ENCODE data around the gene S100A11.

S100A11 gene

GRCh38 chr1:152078831-152079441, 42.1 kb upstream of the S100A11 start:
- Histone ChIP-seq H2BK5ac (ENCODE audit: low read depth, low read length, poor library complexity) (no peak overlapping the region), H3K79me2 (ENCODE audit: control insufficient read depth, insufficient read depth, low read length, poor library complexity) (no peaks in the 10 kb centered on the region), H3K14ac (ENCODE audit: low read length) (no peak overlapping the region), H3K18ac (ENCODE audit: low read length) (no peak overlapping the region), H2BK120ac (ENCODE audit: insufficient read depth, low read length, poor library complexity) (no peak overlapping the region), H4K12ac (ENCODE audit: low read depth, low read length) (no peak overlapping the region), H3K4me3 (ENCODE audit: low read depth, low read length) (no peak overlapping the region), H4K8ac (ENCODE audit: low read depth, low read length) (no peak overlapping the region), H3K9me3 (ENCODE audit: insufficient read depth, low read depth, low read length) (peaks cover 14% of the 10 kb centered on the region), H2AK5ac (ENCODE audit: low read length) (no peak overlapping the region), H3K23ac (ENCODE audit: low read length) (no peak overlapping the region), H2AFZ (ENCODE audit: insufficient read depth, low read length, poor library complexity) (no peak overlapping the region), H3K4me2 (ENCODE audit: low read length) (no peak overlapping the region), H3K79me1 (ENCODE audit: low read length) (no peaks in the 10 kb centered on the region), H3K9ac (ENCODE audit: low read length) (no peak overlapping the region), H4K91ac (ENCODE audit: low read depth, low read length) (no peak overlapping the region), H3K4me1 (ENCODE audit: control insufficient read depth in 1 of 2, insufficient read depth in 2 of 2, low read length in 2 of 2) (no peaks in the 10 kb centered on the region), H3K4ac (ENCODE audit: low read depth, low read length) (no peak overlapping the region), H2BK12ac (ENCODE audit: low read length) (no peak overlapping the region), H3K27ac (ENCODE audit: low read depth, low read length) (no peak overlapping the region), H3K27me3 (ENCODE audit: insufficient read depth, low read length) (no peaks in the 10 kb centered on the region), H3K36me3 (ENCODE audit: control insufficient read depth in 1 of 2, insufficient read depth in 2 of 2, low read length in 2 of 2) (no peaks in the 10 kb centered on the region)
- no CpG with 5 or more reads among the region's 24 CpGs for WGBS (ENCODE audit: extremely low coverage, insufficient coverage, insufficient read length)
- DNase-seq = no peak

DNA sequence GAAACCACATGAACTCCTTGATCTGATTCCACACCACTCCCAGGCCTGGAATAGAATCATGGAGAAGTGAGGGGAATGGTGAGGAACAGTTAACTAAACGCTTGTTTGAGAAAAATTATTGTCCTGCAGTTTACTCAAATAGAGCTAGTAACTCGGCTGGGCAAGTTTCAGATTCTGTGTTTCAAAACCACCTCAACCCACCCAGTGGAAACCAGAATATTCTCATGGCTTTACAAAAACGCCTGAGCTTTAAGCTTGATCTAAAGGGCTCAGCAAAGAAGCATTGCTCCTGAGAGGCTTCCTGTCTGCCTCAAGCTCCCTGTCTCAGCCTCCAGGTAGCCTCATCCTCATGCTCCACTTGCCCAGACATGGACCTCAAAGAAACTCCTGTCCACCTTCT, 35.5 kb upstream of the S100A11 start:
- Histone ChIP-seq H3K4me3 (ENCODE audit: low read depth, low read length) (no peak overlapping the region), H2AK5ac (ENCODE audit: low read length) (no peak overlapping the region), H3K4me1 (ENCODE audit: control insufficient read depth in 1 of 2, insufficient read depth in 2 of 2, low read length in 2 of 2) (no peaks in the 10 kb centered on the region), H3K4me2 (ENCODE audit: low read length) (no peak overlapping the region), H3K4ac (ENCODE audit: low read depth, low read length) (no peak overlapping the region), H4K8ac (ENCODE audit: low read depth, low read length) (no peak overlapping the region), H2BK5ac (ENCODE audit: low read depth, low read length, poor library complexity) (no peak overlapping the region), H3K14ac (ENCODE audit: low read length) (no peak overlapping the region), H4K12ac (ENCODE audit: low read depth, low read length) (no peak overlapping the region), H3K27ac (ENCODE audit: low read depth, low read length) (no peak overlapping the region), H2BK12ac (ENCODE audit: low read length) (no peak overlapping the region), H2BK120ac (ENCODE audit: insufficient read depth, low read length, poor library complexity) (no peak overlapping the region), H3K9me3 (ENCODE audit: insufficient read depth, low read depth, low read length) (peaks cover 6% of the 10 kb centered on the region), H3K36me3 (ENCODE audit: control insufficient read depth in 1 of 2, insufficient read depth in 2 of 2, low read length in 2 of 2) (no peaks in the 10 kb centered on the region), H3K79me1 (ENCODE audit: low read length) (no peaks in the 10 kb centered on the region), H3K79me2 (ENCODE audit: control insufficient read depth, insufficient read depth, low read length, poor library complexity) (no peaks in the 10 kb centered on the region), H3K9ac (ENCODE audit: low read length) (no peak overlapping the region), H3K23ac (ENCODE audit: low read length) (no peak overlapping the region), H3K27me3 (ENCODE audit: insufficient read depth, low read length) (no peaks in the 10 kb centered on the region), H4K91ac (ENCODE audit: low read depth, low read length) (no peak overlapping the region), H2AFZ (ENCODE audit: insufficient read depth, low read length, poor library complexity) (no peak overlapping the region), H3K18ac (ENCODE audit: low read length) (no peak overlapping the region)
- DNase-seq = no peak
- no CpG with 5 or more reads among the region's 3 CpGs for WGBS (ENCODE audit: extremely low coverage, insufficient coverage, insufficient read length)

GRCh38 chr1:152071123-152071522, 34.3 kb upstream of the S100A11 start:
- Histone ChIP-seq H3K79me1 (ENCODE audit: low read length) (no peaks in the 10 kb centered on the region), H3K36me3 (ENCODE audit: control insufficient read depth in 1 of 2, insufficient read depth in 2 of 2, low read length in 2 of 2) (no peaks in the 10 kb centered on the region), H3K4me1 (ENCODE audit: control insufficient read depth in 1 of 2, insufficient read depth in 2 of 2, low read length in 2 of 2) (no peaks in the 10 kb centered on the region), H2BK120ac (ENCODE audit: insufficient read depth, low read length, poor library complexity) (no peak overlapping the region), H3K9ac (ENCODE audit: low read length) (no peak overlapping the region), H3K4me2 (ENCODE audit: low read length) (no peak overlapping the region), H3K18ac (ENCODE audit: low read length) (no peak overlapping the region), H3K27ac (ENCODE audit: low read depth, low read length) (no peak overlapping the region), H2AFZ (ENCODE audit: insufficient read depth, low read length, poor library complexity) (no peak overlapping the region), H4K91ac (ENCODE audit: low read depth, low read length) (no peak overlapping the region), H4K12ac (ENCODE audit: low read depth, low read length) (no peak overlapping the region), H2BK5ac (ENCODE audit: low read depth, low read length, poor library complexity) (no peak overlapping the region), H3K79me2 (ENCODE audit: control insufficient read depth, insufficient read depth, low read length, poor library complexity) (no peaks in the 10 kb centered on the region), H3K27me3 (ENCODE audit: insufficient read depth, low read length) (no peaks in the 10 kb centered on the region), H2BK12ac (ENCODE audit: low read length) (no peak overlapping the region), H4K8ac (ENCODE audit: low read depth, low read length) (no peak overlapping the region), H3K9me3 (ENCODE audit: insufficient read depth, low read depth, low read length) (peaks cover 6% of the 10 kb centered on the region), H2AK5ac (ENCODE audit: low read length) (no peak overlapping the region), H3K23ac (ENCODE audit: low read length) (no peak overlapping the region), H3K4ac (ENCODE audit: low read depth, low read length) (no peak overlapping the region), H3K4me3 (ENCODE audit: low read depth, low read length) (no peak overlapping the region), H3K14ac (ENCODE audit: low read length) (no peak overlapping the region)
- WGBS (ENCODE audit: extremely low coverage, insufficient coverage, insufficient read length) = no CpG with 5 or more reads among the region's 3 CpGs
- DNase-seq = no peak

DNA sequence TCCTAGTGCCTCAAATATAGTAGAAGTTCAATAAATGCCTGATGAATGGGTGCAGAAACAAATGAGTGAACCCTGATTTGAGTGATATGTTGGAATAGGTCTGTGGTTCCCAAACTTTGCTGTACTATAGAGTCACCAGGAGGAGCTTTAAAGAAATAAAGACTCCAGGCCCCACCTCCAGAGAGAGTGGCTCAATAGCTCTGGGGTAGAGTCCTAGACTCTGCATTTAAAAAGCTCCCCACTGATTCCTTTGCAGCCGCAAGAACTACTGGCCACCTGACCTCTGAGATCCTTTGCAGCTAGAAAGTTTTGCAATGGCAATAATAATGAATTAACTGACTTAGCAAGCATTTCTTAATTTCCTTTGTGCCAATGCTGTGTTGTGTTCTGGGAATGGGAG, 31.1 kb upstream of the S100A11 start:
- Histone ChIP-seq H3K23ac (ENCODE audit: low read length) (no peak overlapping the region), H4K8ac (ENCODE audit: low read depth, low read length) (no peak overlapping the region), H3K27me3 (ENCODE audit: insufficient read depth, low read length) (no peaks in the 10 kb centered on the region), H3K4me3 (ENCODE audit: low read depth, low read length) (no peak overlapping the region), H4K91ac (ENCODE audit: low read depth, low read length) (no peak overlapping the region), H3K9me3 (ENCODE audit: insufficient read depth, low read depth, low read length) (peaks cover 2% of the 10 kb centered on the region), H3K27ac (ENCODE audit: low read depth, low read length) (no peak overlapping the region), H3K36me3 (ENCODE audit: control insufficient read depth in 1 of 2, insufficient read depth in 2 of 2, low read length in 2 of 2) (no peaks in the 10 kb centered on the region), H3K18ac (ENCODE audit: low read length) (no peak overlapping the region), H2BK12ac (ENCODE audit: low read length) (no peak overlapping the region), H3K79me1 (ENCODE audit: low read length) (no peaks in the 10 kb centered on the region), H2BK5ac (ENCODE audit: low read depth, low read length, poor library complexity) (no peak overlapping the region), H3K4me1 (ENCODE audit: control insufficient read depth in 1 of 2, insufficient read depth in 2 of 2, low read length in 2 of 2) (no peaks in the 10 kb centered on the region), H3K14ac (ENCODE audit: low read length) (no peak overlapping the region), H3K9ac (ENCODE audit: low read length) (no peak overlapping the region), H2AFZ (ENCODE audit: insufficient read depth, low read length, poor library complexity) (no peak overlapping the region), H2BK120ac (ENCODE audit: insufficient read depth, low read length, poor library complexity) (no peak overlapping the region), H3K4me2 (ENCODE audit: low read length) (no peak overlapping the region), H3K4ac (ENCODE audit: low read depth, low read length) (no peak overlapping the region), H4K12ac (ENCODE audit: low read depth, low read length) (no peak overlapping the region), H2AK5ac (ENCODE audit: low read length) (no peak overlapping the region), H3K79me2 (ENCODE audit: control insufficient read depth, insufficient read depth, low read length, poor library complexity) (no peaks in the 10 kb centered on the region)
- no CpG with 5 or more reads among the region's 1 CpG for WGBS (ENCODE audit: extremely low coverage, insufficient coverage, insufficient read length)
- no peak for DNase-seq

Data from trophoblast cell (in vitro differentiated cells and primary cell).